H1 (cell line): ENCODE results near the gene LCA5. TPM values are rescaled to one million over a fixed set of nuclear protein-coding genes. Genes with fewer than 3 reads are reported as not detected.

ENCODE experiments used
- CTCF ChIA-PET: fragments of 300-600 bp; sonication (Branson Sonifier 250); formaldehyde crosslinking; loops from one replicate; lab custom pipeline; 2021; ENCODE audit not compliant: partially characterized antibody; lab: Charles Lee
- POLR2A ChIA-PET: fragments of 300-600 bp; sonication (Branson Sonifier 250); formaldehyde crosslinking; loops from one replicate; lab custom pipeline; 2021; ENCODE audit warnings: inconsistent platforms; ENCODE audit not compliant: partially characterized antibody; lab: Charles Lee
- DNase-seq, 2 experiments: peaks; one replicate each; pipeline versions ENCODE4 v3.0.0 to v3.0.0-alpha.2; 2010 to 2022; ENCODE audit warnings: low spot score in 2 of 2, low read depth in 1 of 2, mixed read lengths in 1 of 2
- FAIRE-seq: peaks from 2 replicates; lab custom pipeline; 2011; peaks lifted over from hg19 to GRCh38; lab: Jason Lieb, UNC
- H2AFZ ChIP-seq: 2 replicates; pipeline ENCODE4 v1.8.1; 2012; ENCODE audit warnings: low read length, inconsistent platforms
- H2AK5ac ChIP-seq: 2 replicates; pipeline ENCODE4 v1.6.1; 2013; ENCODE audit warnings: low read depth, low read length
- H2BK120ac ChIP-seq: replicated peaks from 2 replicates; pipeline ENCODE3; 2013; ENCODE audit warnings: low read depth, low read length, inconsistent platforms
- H2BK12ac ChIP-seq: 2 replicates; pipeline ENCODE4 v1.6.1; 2013; ENCODE audit warnings: low read depth, low read length
- H2BK15ac ChIP-seq: 2 replicates; pipeline ENCODE4 v1.6.1; 2013; ENCODE audit warnings: low read length
- H2BK20ac ChIP-seq: 2 replicates; pipeline ENCODE4 v1.6.1; 2013; ENCODE audit warnings: low read length
- H2BK5ac ChIP-seq: 2 replicates; pipeline ENCODE4 v1.6.1; 2013; ENCODE audit warnings: low read depth, low read length
- H3K14ac ChIP-seq: 2 replicates; pipeline ENCODE4 v1.6.1; 2013; ENCODE audit warnings: inconsistent platforms; ENCODE audit not compliant: insufficient read length
- H3K18ac ChIP-seq: 2 replicates; pipeline ENCODE4 v1.6.1; 2013; ENCODE audit warnings: low read length; ENCODE audit errors: extremely low read depth
- H3K23ac ChIP-seq: 2 replicates; pipeline ENCODE4 v1.6.1; 2013; ENCODE audit warnings: inconsistent platforms; ENCODE audit not compliant: insufficient read length
- H3K23me2 ChIP-seq: 2 replicates; pipeline ENCODE4 v1.6.1; 2013; ENCODE audit warnings: low read depth, low read length
- H3K27ac ChIP-seq: 2 replicates; pipeline ENCODE4 v1.6.1; 2011; ENCODE audit warnings: low read depth, low read length, inconsistent platforms
- H3K27me3 ChIP-seq, 4 experiments: replicated peaks in 1 of 4; 1 replicate in 1 of 4; 2 replicates in 3 of 4; pipeline versions ENCODE4 v1.6.1 to v1.8.1; 2011 to 2013; ENCODE audit warnings: low read length in 3 of 4, mild to moderate bottlenecking in 3 of 4, inconsistent platforms in 2 of 4, mixed read lengths in 2 of 4, moderate library complexity in 1 of 4; ENCODE audit not compliant: control insufficient read depth in 3 of 4, insufficient read depth in 3 of 4; ENCODE audit errors: extremely low read depth in 1 of 4
- H3K36me3 ChIP-seq, 4 experiments: 2 replicates each; pipeline versions ENCODE4 v1.6.1 to v1.8.1; 2011 to 2013; ENCODE audit warnings: mild to moderate bottlenecking in 4 of 4, low read length in 3 of 4, moderate library complexity in 2 of 4, control low read depth in 1 of 4, inconsistent platforms in 1 of 4; ENCODE audit not compliant: insufficient read depth in 4 of 4, control insufficient read depth in 2 of 4
- H3K4ac ChIP-seq: replicated peaks from 2 replicates; pipeline ENCODE3; 2013; ENCODE audit warnings: low read length, low read depth, mixed read lengths, inconsistent platforms; ENCODE audit not compliant: insufficient read length
- H3K4me1 ChIP-seq, 4 experiments: replicated peaks in 1 of 4; 1 replicate in 1 of 4; 2 replicates in 3 of 4; pipeline versions ENCODE4 v1.6.1 to v1.8.1; 2011 to 2013; ENCODE audit warnings: low read length in 3 of 4, inconsistent platforms in 2 of 4, mixed read lengths in 1 of 4; ENCODE audit not compliant: insufficient read depth in 4 of 4, control insufficient read depth in 3 of 4
- H3K4me2 ChIP-seq, 2 experiments: 2 replicates each; pipeline versions ENCODE4 v1.6.1 to v1.8.1; 2011 to 2013; ENCODE audit warnings: low read depth in 2 of 2, low read length in 2 of 2, control low read depth in 1 of 2, inconsistent platforms in 1 of 2, mild to moderate bottlenecking in 1 of 2; ENCODE audit not compliant: insufficient read depth in 1 of 2
- H3K4me3 ChIP-seq, 4 experiments: fragments of 200-600, 300-600 bp in 1 of 4; sonication (generic), shearing (Covaris generic), sonication (Bioruptor Twin) in 1 of 4; 2 replicates each; pipeline versions ENCODE4 v1.5.1 to v1.8.1; 2011 to 2016; ENCODE audit warnings: low read length in 4 of 4, low read depth in 3 of 4, control low read depth in 2 of 4, inconsistent platforms in 2 of 4, mild to moderate bottlenecking in 2 of 4, mixed read lengths in 1 of 4, moderate library complexity in 1 of 4; ENCODE audit not compliant: insufficient read depth in 2 of 4; ENCODE audit errors: extremely low read depth in 1 of 4
- H3K56ac ChIP-seq: replicated peaks from 2 replicates; pipeline ENCODE3; 2013; ENCODE audit warnings: low read depth, mild to moderate bottlenecking, mixed read lengths, low read length, inconsistent platforms; ENCODE audit not compliant: insufficient read length
- H3K79me1 ChIP-seq: 2 replicates; pipeline ENCODE4 v1.6.1; 2013; ENCODE audit warnings: low read depth, low read length, control low read depth
- H3K79me2 ChIP-seq, 2 experiments: 2 replicates each; pipeline versions ENCODE4 v1.6.1 to v1.8.1; 2012 to 2013; ENCODE audit warnings: low read length in 2 of 2, mild to moderate bottlenecking in 2 of 2, inconsistent platforms in 1 of 2; ENCODE audit not compliant: insufficient read depth in 2 of 2, control insufficient read depth in 1 of 2
- H3K9ac ChIP-seq, 4 experiments: replicated peaks in 1 of 4; 1 replicate in 1 of 4; 2 replicates in 3 of 4; pipeline versions ENCODE4 v1.6.1 to v1.8.1; 2011 to 2013; ENCODE audit warnings: low read depth in 3 of 4, low read length in 3 of 4, control low read depth in 2 of 4, mild to moderate bottlenecking in 2 of 4, moderate library complexity in 2 of 4, inconsistent platforms in 1 of 4; ENCODE audit errors: extremely low read depth in 1 of 4
- H3K9me3 ChIP-seq, 2 experiments: 2 replicates each; pipeline versions ENCODE4 v1.6.1 to v1.8.1; 2012 to 2013; ENCODE audit warnings: mild to moderate bottlenecking in 2 of 2, moderate library complexity in 2 of 2, control low read depth in 1 of 2, inconsistent platforms in 1 of 2, low read depth in 1 of 2, low read length in 1 of 2, mixed read lengths in 1 of 2; ENCODE audit not compliant: insufficient read depth in 2 of 2
- H4K20me1 ChIP-seq, 2 experiments: replicated peaks in 1 of 2; 2 replicates each; pipeline versions ENCODE3 to v1.8.1; 2011 to 2013; ENCODE audit warnings: inconsistent platforms in 2 of 2, low read length in 2 of 2, mild to moderate bottlenecking in 1 of 2; ENCODE audit not compliant: insufficient read depth in 2 of 2, control insufficient read depth in 1 of 2
- H4K5ac ChIP-seq: 2 replicates; pipeline ENCODE4 v1.6.1; 2013; ENCODE audit warnings: low read length, low read depth, mixed read lengths, inconsistent platforms; ENCODE audit not compliant: insufficient read length
- H4K8ac ChIP-seq: 2 replicates; pipeline ENCODE4 v1.8.0; 2013; ENCODE audit warnings: mild to moderate bottlenecking, moderate library complexity, low read length, inconsistent platforms; ENCODE audit not compliant: insufficient read depth; ENCODE audit errors: extremely low read depth
- H4K91ac ChIP-seq: replicated peaks from 2 replicates; pipeline ENCODE3; 2013; ENCODE audit warnings: low read length, mixed read lengths, inconsistent platforms; ENCODE audit not compliant: insufficient read length
- CREB1 ChIP-seq: IDR thresholded peaks from 2 replicates; pipeline ENCODE4 v1.6.1; 2012; ENCODE audit warnings: inconsistent platforms
- CTBP2 ChIP-seq: IDR thresholded peaks from 2 replicates; pipeline ENCODE4 v1.7.0; 2011; ENCODE audit warnings: borderline replicate concordance, mild to moderate bottlenecking, moderate library complexity, mixed read lengths, low read length; ENCODE audit not compliant: insufficient read depth, insufficient read length
- EGR1 ChIP-seq: IDR thresholded peaks from 2 replicates; pipeline ENCODE4 v1.6.1; 2011; ENCODE audit warnings: low read depth, low read length, borderline replicate concordance
- KDM1A ChIP-seq: fragments of 200-600, 300-600 bp; sonication (generic); IDR thresholded peaks from 2 replicates; pipeline ENCODE4 v1.7.1; 2016; ENCODE audit warnings: mild to moderate bottlenecking, low read length, borderline replicate concordance
- POLR2A ChIP-seq, 2 experiments: IDR thresholded peaks; 1 replicate in 1 of 2; 2 replicates in 1 of 2; pipeline ENCODE4 v1.6.1; 2011; ENCODE audit warnings: low read depth in 2 of 2, low read length in 2 of 2, mild to moderate bottlenecking in 2 of 2; ENCODE audit errors: control extremely low read depth in 1 of 2
- TAF7 ChIP-seq: optimal IDR thresholded peaks from 2 replicates; pipeline ENCODE3; 2011; ENCODE audit warnings: low read depth, mild to moderate bottlenecking, inconsistent platforms, low read length, moderate library complexity, borderline replicate concordance
- ZNF274 ChIP-seq: IDR thresholded peaks from 2 replicates; pipeline ENCODE4 v1.7.0; 2012; ENCODE audit warnings: low read length, borderline replicate concordance; ENCODE audit errors: extremely low read depth
- WGBS, 2 experiments: shearing (Covaris generic) in 1 of 2; methylation state at CpG; one replicate each; pipeline versions ENCODE4 v1.1.6 to v1.1.7; 2013 to 2015; ENCODE audit warnings: low lambda C conversion rate in 2 of 2, mixed read lengths in 2 of 2, inconsistent platforms in 1 of 2, low coverage in 1 of 2, missing lambda C conversion rate in 1 of 2; ENCODE audit not compliant: insufficient replicate concordance in 2 of 2, insufficient coverage in 1 of 2, insufficient read length in 1 of 2; ENCODE audit errors: extremely low coverage in 1 of 2, missing lambda C conversion rate in 1 of 2; 5-methylcytosine and 5-hydroxymethylcytosine counted together
- polyA plus RNA-seq, 7 experiments: library from polyadenylated mRNA; depleted of rRNA in 3 of 7; stranded (reverse) in 5 of 7; unstranded in 2 of 7; fragments of >200 nt in 5 of 7; fragments of 200-250 nt in 2 of 7; gene quantifications; 1 replicate in 5 of 7; 2 replicates in 1 of 7; 4 replicates in 1 of 7; pipeline versions ENCODE4 v1.2.1 to v1.2.3, GENCODE V29; 2011 to 2013; ENCODE audit warnings: missing spikeins in 2 of 7, mixed read lengths in 2 of 7
- total RNA-seq: library from RNA; stranded (reverse); fragmentation: NEBNext Ultra II Directional; extraction: Animal tissue kit (Norgen Biotek cat#: 25700); gene quantifications from 2 replicates; pipeline ENCODE4 v1.2.1, GENCODE V29; 2021
- TF ChIP-seq, protein P1 (sequence below): IDR thresholded peaks from 2 replicates; pipeline ENCODE4 v1.6.1; 2011; ENCODE audit warnings: low read depth, mild to moderate bottlenecking, low read length; ENCODE audit not compliant: insufficient read depth

LCA5 gene
- total and polyA plus RNA-seq, 2 of the 8 experiments (the other 6 are each of a cell fraction or from before 2014, with no cell fraction given), result 0.44 to 3.6 TPM

GRCh38 chr6:79574174-79574573, 36.9 kb upstream of the LCA5 start:
- H3K4me3 ChIP-seq, result no peak overlapping the region
- H3K79me1 ChIP-seq, result no peaks in the 10 kb centered on the region
- H3K14ac ChIP-seq, result no peak overlapping the region
- no peak overlapping the region for H4K8ac ChIP-seq
- H3K79me2 ChIP-seq, result no peaks in the 10 kb centered on the region
- no peak overlapping the region for H2BK120ac ChIP-seq
- H3K36me3 ChIP-seq, result no peaks in the 10 kb centered on the region
- no peaks in the 10 kb centered on the region for H3K23me2 ChIP-seq
- no peak overlapping the region for H2BK20ac ChIP-seq
- H2AFZ ChIP-seq, result no peak overlapping the region
- no peak overlapping the region for H4K91ac ChIP-seq
- H3K4ac ChIP-seq, result no peak overlapping the region
- TF ChIP-seq CREB1 (no peak), TAF7 (no peak), ZNF274 (no peak), KDM1A (no peak), POLR2A (IDR thresholded peaks at IDR 0.05; ENCODE audit: control extremely low read depth in 1 of 2, low read depth in 2 of 2, low read length in 2 of 2) (no peak), CTBP2 (no peak), EGR1 (no peak)
- TF ChIP-seq, protein P1, sequence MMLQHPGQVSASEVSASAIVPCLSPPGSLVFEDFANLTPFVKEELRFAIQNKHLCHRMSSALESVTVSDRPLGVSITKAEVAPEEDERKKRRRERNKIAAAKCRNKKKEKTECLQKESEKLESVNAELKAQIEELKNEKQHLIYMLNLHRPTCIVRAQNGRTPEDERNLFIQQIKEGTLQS, result no peak
- TF ChIP-seq, all 59 proteins: peak for 0
- H3K4me2 ChIP-seq, result no peak overlapping the region; a peak in 1 of 4 replicates
- peaks cover 0 to 3% of the 10 kb centered on the region in 2 experiments; a peak in 1 of 4 replicates for H3K9me3 ChIP-seq
- POLR2A ChIA-PET, result interaction anchor here (1.3 kb wide), 1 partner anchor 26 kb away, joined by 3 read pairs; no protein-coding TSS in a partner anchor
- no peak overlapping the region for H3K23ac ChIP-seq
- no peak overlapping the region for H2AK5ac ChIP-seq
- CTCF ChIA-PET, result interaction anchor here (0.5 to 1.7 kb wide), 4 partner anchors 8 to 188 kb away, joined by 3 to 5 read pairs (median 4); no protein-coding TSS in a partner anchor
- no peak for DNase-seq
- no peaks in the 10 kb centered on the region for H3K27me3 ChIP-seq
- no peak overlapping the region for H4K5ac ChIP-seq
- no peak overlapping the region for H2BK12ac ChIP-seq
- H3K56ac ChIP-seq, result no peak overlapping the region
- no peak for FAIRE-seq
- H2BK5ac ChIP-seq, result no peak overlapping the region
- no peak overlapping the region for H3K9ac ChIP-seq
- no peak overlapping the region for H3K18ac ChIP-seq
- H3K27ac ChIP-seq, result no peak overlapping the region
- 73% methylated on average over 1 of the region's 1 CpG; no CpG with 5 or more reads in 1 of the 2 experiments for WGBS, 2 experiments
- no peak overlapping the region for H2BK15ac ChIP-seq
- H3K4me1 ChIP-seq, result peaks cover 4 to 13% (median 9%) of the 10 kb centered on the region in 4 experiments; a peak in 5 of 7 replicates
- no peaks in the 10 kb centered on the region for H4K20me1 ChIP-seq
